Peyer's patch (tissue), 4 donors: ENCODE data around the gene GPER1. TPM values are rescaled to one million over a fixed set of nuclear protein-coding genes. Genes with fewer than 3 reads are reported as not detected.

Experiments used
- DNase-seq, 3 donors: peaks; one replicate each; pipeline ENCODE4 v3.0.0-alpha.2; 2017 to 2019
- H3K27ac ChIP-seq, 4 donors: fragments of 200-600 bp; sonication (generic); one replicate each; pipeline ENCODE4 v1.5.1; 2016 to 2019
- H3K27me3 ChIP-seq, 2 donors: fragments of 200-600 bp; sonication (generic); one replicate each; pipeline ENCODE4 v1.5.1; 2019
- H3K36me3 ChIP-seq, 3 donors: fragments of 200-600 bp; sonication (generic); one replicate each; pipeline ENCODE4 v1.5.1; 2016 to 2019
- H3K4me1 ChIP-seq, 4 donors: fragments of 200-600 bp; sonication (generic); one replicate each; pipeline ENCODE4 v1.5.1; 2016 to 2019
- H3K4me3 ChIP-seq, 4 donors: fragments of 200-600 bp; sonication (generic); 1 replicate in 3 of 4; 2 replicates in 1 of 4; pipeline ENCODE4 v1.5.1; 2016 to 2019; ENCODE audit warnings: mild to moderate bottlenecking in 1 of 4
- H3K9me3 ChIP-seq, 4 donors: fragments of 200-600 bp; sonication (generic); one replicate each; pipeline ENCODE4 v1.5.1; 2016 to 2019; ENCODE audit warnings: mild to moderate bottlenecking in 1 of 4
- POLR2A ChIP-seq, 2 donors: fragments of 450-650 bp; IDR thresholded peaks; one replicate each; pipeline ENCODE4 v1.5.1; 2017; ENCODE audit warnings: antibody characterized with exemption in 2 of 2, mild to moderate bottlenecking in 2 of 2, moderate library complexity in 2 of 2
- total RNA-seq, 4 donors: library from RNA; depleted of rRNA; stranded (reverse); fragments of >200 nt; gene quantifications; one replicate each; pipeline ENCODE4 v1.1.0, GENCODE V29; 2016
- TF ChIP-seq, protein P1 (sequence below), 6 experiments: fragments of 450-650 bp in 4 of 6; fragments of 200-600 bp in 2 of 6; sonication (generic) in 1 of 6; IDR thresholded peaks; one replicate each; pipeline ENCODE4 v1.5.1; 2017 to 2019; ENCODE audit warnings: antibody characterized with exemption in 6 of 6, mild to moderate bottlenecking in 3 of 6, moderate library complexity in 1 of 6

GPER1 gene
- total RNA-seq, 4 donors from 2014 or later, result 0.53 to 8.3 (median 2.1) TPM

DNA sequence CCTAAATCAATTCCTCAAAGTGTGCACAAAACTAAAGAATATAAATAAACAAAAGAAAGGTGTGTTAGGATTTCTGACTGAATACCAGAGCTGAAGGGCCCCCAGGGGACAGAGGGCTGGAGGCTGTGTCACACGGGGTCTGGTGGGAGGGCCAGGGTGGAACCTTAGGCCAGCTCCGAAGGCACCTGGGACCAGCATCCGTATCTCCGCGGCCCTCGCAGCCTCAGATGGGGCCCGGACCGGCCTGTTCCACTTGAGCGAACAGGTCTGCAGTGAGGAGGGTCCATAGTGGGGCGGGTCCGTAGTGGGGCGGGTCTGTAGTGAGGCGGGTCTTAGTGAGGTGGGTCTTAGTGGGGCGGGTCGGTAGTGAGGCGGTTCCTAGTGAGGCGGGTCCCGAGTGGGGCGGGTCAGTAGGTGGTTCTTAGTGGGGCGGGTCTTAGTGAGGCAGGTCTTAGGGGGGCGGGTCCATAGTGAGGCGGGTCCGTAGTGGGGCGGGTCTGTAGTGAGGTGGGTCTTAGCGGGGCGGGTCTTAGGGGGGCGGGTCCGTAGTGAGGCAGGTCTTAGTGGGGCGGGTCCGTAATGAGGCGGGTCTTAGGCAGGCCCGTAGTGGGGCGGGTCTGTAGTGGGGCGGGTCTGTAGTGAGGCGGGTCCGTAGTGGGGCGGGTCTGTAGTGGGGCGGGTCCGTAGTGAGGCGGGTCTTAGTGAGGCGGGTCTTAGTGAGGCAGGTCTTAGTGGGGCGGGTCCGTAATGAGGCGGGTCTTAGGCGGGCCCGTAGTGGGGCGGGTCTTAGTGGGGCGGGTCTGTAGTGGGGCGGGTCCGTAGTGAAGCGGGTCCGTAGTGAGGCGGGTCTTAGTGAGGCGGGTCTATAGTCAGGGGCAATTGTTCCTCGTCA, 28.5 kb upstream of the GPER1 start:
- H3K36me3 ChIP-seq, result peaks cover 0 to 7% (median 0%) of the 10 kb centered on the region in 3 donors
- DNase-seq, result peak in 2 of 3 donors; percentile 49 to 71
- no peaks in the 10 kb centered on the region for H3K27me3 ChIP-seq
- peaks cover 0 to 25% (median 7%) of the 10 kb centered on the region in 4 donors for H3K4me1 ChIP-seq
- no peak overlapping the region for H3K4me3 ChIP-seq
- H3K9me3 ChIP-seq, result no peaks in the 10 kb centered on the region
- peak overlapping the region; percentile 3 to 56 (median 44) for H3K27ac ChIP-seq
- no peak for TF ChIP-seq POLR2A (IDR thresholded peaks at IDR 0.05)
- TF ChIP-seq, protein P1, sequence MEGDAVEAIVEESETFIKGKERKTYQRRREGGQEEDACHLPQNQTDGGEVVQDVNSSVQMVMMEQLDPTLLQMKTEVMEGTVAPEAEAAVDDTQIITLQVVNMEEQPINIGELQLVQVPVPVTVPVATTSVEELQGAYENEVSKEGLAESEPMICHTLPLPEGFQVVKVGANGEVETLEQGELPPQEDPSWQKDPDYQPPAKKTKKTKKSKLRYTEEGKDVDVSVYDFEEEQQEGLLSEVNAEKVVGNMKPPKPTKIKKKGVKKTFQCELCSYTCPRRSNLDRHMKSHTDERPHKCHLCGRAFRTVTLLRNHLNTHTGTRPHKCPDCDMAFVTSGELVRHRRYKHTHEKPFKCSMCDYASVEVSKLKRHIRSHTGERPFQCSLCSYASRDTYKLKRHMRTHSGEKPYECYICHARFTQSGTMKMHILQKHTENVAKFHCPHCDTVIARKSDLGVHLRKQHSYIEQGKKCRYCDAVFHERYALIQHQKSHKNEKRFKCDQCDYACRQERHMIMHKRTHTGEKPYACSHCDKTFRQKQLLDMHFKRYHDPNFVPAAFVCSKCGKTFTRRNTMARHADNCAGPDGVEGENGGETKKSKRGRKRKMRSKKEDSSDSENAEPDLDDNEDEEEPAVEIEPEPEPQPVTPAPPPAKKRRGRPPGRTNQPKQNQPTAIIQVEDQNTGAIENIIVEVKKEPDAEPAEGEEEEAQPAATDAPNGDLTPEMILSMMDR (IDR thresholded peaks at IDR 0.05), result no peak

DNA sequence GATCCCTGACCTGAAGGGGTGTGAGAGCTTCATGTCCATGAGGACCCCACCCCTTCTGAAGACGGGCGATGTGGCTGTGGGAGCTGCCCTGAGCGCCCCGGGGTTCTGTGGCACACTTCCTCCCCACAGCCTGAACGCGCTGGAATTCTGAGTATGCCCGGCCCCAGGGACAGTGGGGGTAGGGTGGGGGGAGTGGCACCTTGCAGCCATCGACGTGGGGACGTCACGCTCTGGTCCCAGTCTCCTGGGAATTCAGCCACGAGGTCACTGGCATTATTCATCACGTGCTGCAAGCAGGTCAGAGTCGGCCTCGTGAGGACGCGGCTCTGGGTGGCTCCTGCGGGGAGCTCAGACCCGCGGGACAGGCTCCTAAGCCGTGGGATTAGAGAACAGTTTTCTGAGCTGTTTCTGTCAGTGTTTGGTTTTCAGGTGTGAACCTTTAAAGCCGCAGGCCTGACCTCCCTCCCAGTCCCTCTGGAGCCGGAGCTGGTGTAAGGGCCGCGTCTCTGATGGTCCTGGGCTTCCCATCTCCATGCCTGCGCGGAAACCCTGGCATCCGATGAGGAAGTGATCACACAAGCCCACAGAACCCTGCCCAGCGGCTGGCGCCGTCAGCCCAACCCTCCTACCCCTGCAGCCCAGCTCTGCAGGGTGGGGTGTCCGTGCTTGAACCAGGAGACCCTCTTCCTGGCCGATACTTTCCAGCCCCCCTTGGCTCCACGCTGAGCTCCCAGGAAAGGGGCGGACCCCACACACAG, 27.4 kb upstream of the GPER1 start:
- H3K4me1 ChIP-seq, result peaks cover 0 to 20% (median 5%) of the 10 kb centered on the region in 4 donors
- no peak for TF ChIP-seq POLR2A (IDR thresholded peaks at IDR 0.05)
- TF ChIP-seq, protein P1 (IDR thresholded peaks at IDR 0.05), result no peak
- H3K4me3 ChIP-seq, result no peak overlapping the region
- H3K27me3 ChIP-seq, result no peaks in the 10 kb centered on the region
- no peak for DNase-seq
- peaks cover 0 to 7% (median 0%) of the 10 kb centered on the region in 3 donors for H3K36me3 ChIP-seq
- H3K27ac ChIP-seq, result no peak overlapping the region
- H3K9me3 ChIP-seq, result no peaks in the 10 kb centered on the region

DNA sequence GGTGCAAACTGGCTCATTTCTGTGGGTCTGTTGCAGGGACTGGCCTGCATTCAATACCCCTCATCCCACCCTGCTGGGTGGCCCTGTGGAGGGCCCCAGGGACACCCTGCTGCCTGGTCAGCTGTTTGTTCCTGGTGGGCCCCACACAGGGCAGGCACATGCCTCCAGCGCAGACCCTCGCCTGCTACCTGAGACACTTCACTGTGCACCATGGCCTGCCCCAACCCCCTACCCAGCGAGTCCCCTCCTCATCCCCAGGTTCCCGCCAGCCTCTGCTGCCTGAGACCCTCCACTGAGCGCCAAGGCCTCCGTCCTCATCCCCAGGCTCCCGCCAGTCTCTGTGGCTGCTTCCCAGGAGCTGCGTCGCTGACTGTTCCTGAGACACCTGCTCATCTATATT, 26.7 kb upstream of the GPER1 start:
- TF ChIP-seq, protein P1 (IDR thresholded peaks at IDR 0.05), result no peak
- no peak for TF ChIP-seq POLR2A (IDR thresholded peaks at IDR 0.05)
- H3K27me3 ChIP-seq, result no peaks in the 10 kb centered on the region
- H3K27ac ChIP-seq, result no peak overlapping the region
- peaks cover 0 to 7% (median 0%) of the 10 kb centered on the region in 3 donors for H3K36me3 ChIP-seq
- peaks cover 0 to 20% (median 6%) of the 10 kb centered on the region in 4 donors for H3K4me1 ChIP-seq
- H3K9me3 ChIP-seq, result no peaks in the 10 kb centered on the region
- DNase-seq, result no peak
- no peak overlapping the region for H3K4me3 ChIP-seq

DNA sequence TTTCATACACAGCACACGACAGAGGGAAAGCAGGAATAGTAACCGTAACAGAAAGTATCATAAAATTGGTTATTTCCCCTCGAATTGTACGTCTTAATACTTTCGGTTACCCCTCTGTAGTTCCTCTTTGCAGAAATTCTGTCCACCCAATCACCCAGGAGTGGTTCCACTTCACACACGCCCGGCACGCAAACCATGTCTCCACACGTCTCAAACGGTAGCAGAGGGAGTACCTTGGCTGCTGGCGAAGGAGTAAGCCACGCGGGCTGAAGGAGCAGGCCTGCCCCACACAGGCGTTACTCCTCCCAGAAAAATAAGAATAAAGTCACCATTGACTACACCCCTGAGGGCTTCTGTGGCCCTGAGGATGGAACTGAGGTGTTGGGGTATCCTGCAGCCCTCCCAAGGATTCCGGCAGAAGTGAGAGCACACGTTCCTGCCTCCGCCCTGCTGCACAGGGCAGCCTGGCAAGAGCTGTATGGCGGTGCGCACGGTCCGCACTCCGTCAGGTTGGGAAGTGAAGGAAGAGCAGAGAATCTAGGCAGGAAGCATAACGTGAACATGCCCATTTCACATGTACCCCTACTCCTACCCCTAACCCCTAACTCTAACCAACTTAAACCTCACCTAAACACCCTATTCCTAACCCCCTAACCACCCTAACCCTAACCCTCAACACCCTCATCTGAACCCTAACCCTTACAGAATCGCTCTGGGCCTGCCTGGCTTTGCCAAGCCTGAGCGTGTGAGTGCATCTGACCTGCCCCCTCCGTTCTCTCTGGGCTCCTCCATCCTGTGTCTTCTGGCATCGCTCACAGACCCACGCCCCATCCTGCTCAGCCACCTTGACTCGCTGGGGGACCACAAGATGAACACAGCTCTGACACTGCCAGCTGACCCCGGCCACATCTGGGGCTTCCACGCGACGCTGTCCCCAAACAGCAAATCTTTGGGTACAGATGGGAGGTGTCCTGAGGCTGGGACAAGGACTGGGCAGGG, 25.3 kb upstream of the GPER1 start:
- Histone ChIP-seq H3K4me1 (peaks cover 0 to 19% (median 5%) of the 10 kb centered on the region in 4 donors), H3K4me3 (no peak overlapping the region), H3K27me3 (no peaks in the 10 kb centered on the region), H3K36me3 (peaks cover 0 to 4% (median 0%) of the 10 kb centered on the region in 3 donors), H3K27ac (no peak overlapping the region), H3K9me3 (no peaks in the 10 kb centered on the region)
- peak in 1 of 3 donors; percentile 48 for DNase-seq
- TF ChIP-seq, protein P1 (IDR thresholded peaks at IDR 0.05), result no peak
- no peak for TF ChIP-seq POLR2A (IDR thresholded peaks at IDR 0.05)

DNA sequence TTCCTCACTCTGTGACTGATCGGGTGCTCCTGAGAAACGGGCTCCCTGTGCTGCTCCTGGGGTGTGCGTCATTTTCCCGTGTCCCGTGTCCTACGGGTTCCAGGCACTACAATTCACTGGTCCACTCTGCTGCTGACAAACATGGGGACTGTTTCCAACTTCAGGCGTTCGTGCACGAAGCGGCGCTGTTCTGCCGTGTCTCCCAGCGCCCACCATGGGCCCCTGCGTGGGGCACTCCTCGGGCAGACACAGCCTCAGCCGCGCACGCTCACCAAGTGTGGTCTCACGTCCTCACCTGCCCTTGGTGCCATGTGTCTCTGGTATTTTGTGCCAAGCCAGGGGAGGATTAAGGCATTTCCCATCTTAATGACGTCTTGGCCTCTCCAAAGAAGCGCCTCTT, 24.6 kb upstream of the GPER1 start:
- TF ChIP-seq POLR2A (IDR thresholded peaks at IDR 0.05), result no peak
- TF ChIP-seq, protein P1 (IDR thresholded peaks at IDR 0.05), result no peak
- DNase-seq, result no peak
- Histone ChIP-seq H3K27ac (no peak overlapping the region), H3K9me3 (no peaks in the 10 kb centered on the region), H3K4me3 (no peak overlapping the region), H3K27me3 (no peaks in the 10 kb centered on the region), H3K4me1 (peaks cover 0 to 16% (median 5%) of the 10 kb centered on the region in 4 donors), H3K36me3 (no peaks in the 10 kb centered on the region)
